K562 (cell line): ENCODE results near the gene MYH7.

Experiments used
- CBX5 ChIP-seq: IDR thresholded peaks from 2 replicates; pipeline ENCODE4 v1.6.1; 2014; ENCODE audit warnings: low read depth, borderline replicate concordance
- CREM ChIP-seq: IDR thresholded peaks from 2 replicates; pipeline ENCODE4 v1.6.1; 2014; ENCODE audit warnings: antibody characterized with exemption, low read depth
- CTCF ChIP-seq, 3 experiments: IDR thresholded peaks in 2 of 3; conservative IDR thresholded peaks in 1 of 3; 2 replicates each; pipeline ENCODE4 v1.5.1; 2011 to 2012; ENCODE audit warnings: low read length in 3 of 3, mild to moderate bottlenecking in 3 of 3, control low read depth in 2 of 3, improper control_type of control experiment in 1 of 3, inconsistent platforms in 1 of 3, low read depth in 1 of 3, mixed read lengths in 1 of 3, moderate library complexity in 1 of 3; ENCODE audit not compliant: insufficient read depth in 2 of 3
- ETV1 ChIP-seq: fragments of 450-650 bp; conservative IDR thresholded peaks from 2 replicates; pipeline ENCODE4 v1.6.1; 2016; ENCODE audit warnings: missing genetic modification characterization, control low read depth, low read depth, missing compliant biosample characterization
- PRDM10 ChIP-seq: fragments of 450-650 bp; IDR thresholded peaks from 2 replicates; pipeline ENCODE4 v1.6.1; 2018; ENCODE audit not compliant: partially characterized antibody
- PRPF4 ChIP-seq: fragments of 200-400 bp; formaldehyde crosslinking; IDR thresholded peaks from one replicate; pipeline ENCODE4 v1.6.1; 2017; ENCODE audit warnings: low read length, low read depth, mild to moderate bottlenecking; ENCODE audit not compliant: insufficient read depth, poor library complexity, severe bottlenecking
- RFX1 ChIP-seq: fragments of 450-650 bp; IDR thresholded peaks from 2 replicates; pipeline ENCODE4 v1.6.1; 2016; ENCODE audit warnings: mild to moderate bottlenecking, moderate library complexity
- SMAD4 ChIP-seq: fragments of 250-450 bp; sonication (Bioruptor Pico); conservative IDR thresholded peaks from 2 replicates; pipeline ENCODE4 v1.8.0; 2021; ENCODE audit warnings: inconsistent platforms, mild to moderate bottlenecking, moderate library complexity
- SP2 ChIP-seq: IDR thresholded peaks from 2 replicates; pipeline ENCODE4 v1.6.1; 2011; ENCODE audit warnings: mild to moderate bottlenecking, low read depth, low read length, moderate library complexity; ENCODE audit not compliant: poor library complexity, severe bottlenecking; ENCODE audit errors: extremely low read depth
- USF2 ChIP-seq: sonication (generic); formaldehyde crosslinking; IDR thresholded peaks from 2 replicates; pipeline ENCODE4 v1.5.0; 2020; ENCODE audit warnings: missing genetic modification reagents
- ZNF253 ChIP-seq: fragments of 250-450 bp; sonication (Bioruptor Pico); conservative IDR thresholded peaks from 2 replicates; pipeline ENCODE4 v1.6.1; 2021; ENCODE audit warnings: mild to moderate bottlenecking
- ZNF444 ChIP-seq: fragments of 250-450 bp; sonication (Bioruptor Pico); IDR thresholded peaks from 2 replicates; pipeline ENCODE4 v1.4.0; 2020; ENCODE audit warnings: mild to moderate bottlenecking, moderate library complexity
- ZNF780A ChIP-seq: fragments of 250-450 bp; sonication (Bioruptor Pico); IDR thresholded peaks from 2 replicates; pipeline ENCODE4 v1.5.0; 2021; ENCODE audit warnings: mild to moderate bottlenecking

- TF ChIP-seq PRDM10 (no peak), CTCF (IDR thresholded peaks at IDR 0.05 in 2 of 3, conservative IDR thresholded peaks at IDR 0.05 in 1 of 3; ENCODE audit: insufficient read depth in 2 of 3, low read depth in 1 of 3, low read length in 3 of 3) (no peak), SMAD4 (CRISPR knock-in tag) (no peak), CBX5 (no peak), ETV1 (tag) (no peak), ZNF444 (no peak), ZNF780A (no peak), USF2 (CRISPR knock-in tag) (no peak), SP2 (no peak), CREM (no peak), PRPF4 (no peak), RFX1 (no peak), ZNF253 (CRISPR knock-in tag) (no peak)
Observed at GRCh38 chr14:23432102-23432925, 3.1 kb downstream of the MYH7 start.
